WTC11 (cell line): ENCODE results near the gene RANBP17.

Source experiments
- ESRRA ChIP-seq: sonication (generic); formaldehyde crosslinking; IDR thresholded peaks from 2 replicates; pipeline ENCODE4 v1.8.1; 2022; ENCODE audit warnings: mild to moderate bottlenecking, missing genetic modification reagents, borderline replicate concordance
- ETV6 ChIP-seq: sonication (generic); formaldehyde crosslinking; IDR thresholded peaks from 2 replicates; pipeline ENCODE4 v1.8.1; 2022; ENCODE audit warnings: mild to moderate bottlenecking, missing genetic modification reagents
- MXD4 ChIP-seq: fragments of 250-450 bp; sonication (Bioruptor Pico); IDR thresholded peaks from 2 replicates; pipeline ENCODE4 v1.8.0; 2021; ENCODE audit warnings: mild to moderate bottlenecking, moderate library complexity, borderline replicate concordance
- NFYB ChIP-seq: sonication (generic); formaldehyde crosslinking; conservative IDR thresholded peaks from 2 replicates; pipeline ENCODE4 v1.8.0; 2022; ENCODE audit warnings: low read depth, missing genetic modification reagents
- NR1H2 ChIP-seq: sonication (generic); formaldehyde crosslinking; IDR thresholded peaks from 2 replicates; pipeline ENCODE4 v1.9.0; 2021; ENCODE audit warnings: mild to moderate bottlenecking, moderate library complexity, missing genetic modification reagents
- PRRX2 ChIP-seq: fragments of 250-450 bp; sonication (Bioruptor Pico); IDR thresholded peaks from 2 replicates; pipeline ENCODE4 v1.8.0; 2021; ENCODE audit warnings: mild to moderate bottlenecking
- SMAD3 ChIP-seq: sonication (generic); formaldehyde crosslinking; IDR thresholded peaks from 2 replicates; pipeline ENCODE4 v1.8.0; 2022; ENCODE audit warnings: missing genetic modification reagents, mild to moderate bottlenecking, borderline replicate concordance
- TCF7 ChIP-seq: sonication (generic); formaldehyde crosslinking; IDR thresholded peaks from 2 replicates; pipeline ENCODE4 v1.8.0; 2022; ENCODE audit warnings: mild to moderate bottlenecking, low read depth, missing genetic modification reagents, moderate library complexity
- TF ChIP-seq, protein P1 (sequence below): fragments of 200-600 bp; IDR thresholded peaks from 2 replicates; pipeline ENCODE4 v1.8.0; 2022; ENCODE audit warnings: antibody characterized with exemption
- TF ChIP-seq, protein P2 (sequence below): sonication (generic); formaldehyde crosslinking; IDR thresholded peaks from 2 replicates; pipeline ENCODE4 v1.8.0; 2023; ENCODE audit warnings: missing genetic modification reagents, mild to moderate bottlenecking, borderline replicate concordance
- TF ChIP-seq, protein P3 (sequence below): sonication (generic); formaldehyde crosslinking; IDR thresholded peaks from 2 replicates; pipeline ENCODE4 v1.8.1; 2023; ENCODE audit warnings: mild to moderate bottlenecking, missing genetic modification reagents
- TF ChIP-seq, protein P4 (sequence below): sonication (generic); formaldehyde crosslinking; IDR thresholded peaks from 2 replicates; pipeline ENCODE4 v1.8.0; 2022; ENCODE audit warnings: mild to moderate bottlenecking, missing genetic modification reagents
- TF ChIP-seq, protein P5 (sequence below): sonication (generic); formaldehyde crosslinking; conservative IDR thresholded peaks from 2 replicates; pipeline ENCODE4 v1.8.1; 2023; ENCODE audit warnings: mild to moderate bottlenecking, low read depth, missing genetic modification reagents, moderate library complexity

DNA sequence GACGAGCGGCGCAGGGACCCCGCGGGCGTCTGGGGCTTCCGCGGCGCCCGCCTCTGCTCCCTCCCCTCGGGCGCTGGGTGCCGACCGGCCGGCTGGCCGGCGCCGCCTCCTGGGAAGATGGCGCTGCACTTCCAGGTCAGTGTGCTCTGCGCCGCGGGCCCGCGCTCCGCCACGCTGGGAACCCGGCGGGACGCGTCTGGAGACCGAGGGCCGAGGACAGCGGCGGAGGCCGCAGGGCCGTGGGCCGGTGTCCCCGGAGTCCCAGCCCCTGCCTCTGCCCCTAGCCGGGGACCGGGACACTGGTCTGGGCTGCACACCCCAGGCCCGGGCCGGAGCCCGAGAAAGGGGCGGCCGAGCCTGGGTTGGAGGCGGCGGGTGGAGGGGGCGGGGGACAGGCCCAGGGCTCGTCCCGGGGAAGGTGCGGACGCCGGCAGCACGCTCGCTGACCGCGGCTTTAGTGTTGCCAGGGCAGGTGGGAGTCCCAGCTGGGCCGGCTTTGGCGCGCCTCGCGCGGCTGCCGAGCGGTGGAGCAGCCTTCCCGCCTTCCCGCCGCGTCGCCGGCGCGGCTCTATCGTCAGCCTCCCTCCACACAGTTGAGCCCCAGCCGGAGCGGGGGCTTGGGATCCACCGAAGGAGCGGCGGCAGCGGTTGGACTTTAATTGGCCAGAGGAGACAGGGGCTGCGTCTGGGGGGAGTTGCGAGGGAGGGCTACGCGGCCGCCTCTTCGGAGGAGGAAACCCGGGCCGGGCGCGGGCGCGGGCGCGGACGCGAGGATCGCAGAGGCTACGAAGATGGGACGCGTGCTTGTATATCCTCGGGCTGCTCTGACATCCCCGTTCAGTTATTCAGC, at the start of gene RANBP17:
- TF ChIP-seq NFYB (0 out of 2 replicates have a peak, but pooled peaks have one; percentile 18), ETV6 (CRISPR knock-in tag) (no peak), MXD4 (CRISPR knock-in tag) (no peak), SMAD3 (no peak), TCF7 (CRISPR knock-in tag) (peak; percentile 28; the same call in 1 of the 2 replicates), ESRRA (CRISPR knock-in tag) (no peak), PRRX2 (CRISPR knock-in tag) (no peak), NR1H2 (CRISPR knock-in tag) (0 out of 2 replicates have a peak, but pooled peaks have one; percentile 66)
- TF ChIP-seq, protein P1, sequence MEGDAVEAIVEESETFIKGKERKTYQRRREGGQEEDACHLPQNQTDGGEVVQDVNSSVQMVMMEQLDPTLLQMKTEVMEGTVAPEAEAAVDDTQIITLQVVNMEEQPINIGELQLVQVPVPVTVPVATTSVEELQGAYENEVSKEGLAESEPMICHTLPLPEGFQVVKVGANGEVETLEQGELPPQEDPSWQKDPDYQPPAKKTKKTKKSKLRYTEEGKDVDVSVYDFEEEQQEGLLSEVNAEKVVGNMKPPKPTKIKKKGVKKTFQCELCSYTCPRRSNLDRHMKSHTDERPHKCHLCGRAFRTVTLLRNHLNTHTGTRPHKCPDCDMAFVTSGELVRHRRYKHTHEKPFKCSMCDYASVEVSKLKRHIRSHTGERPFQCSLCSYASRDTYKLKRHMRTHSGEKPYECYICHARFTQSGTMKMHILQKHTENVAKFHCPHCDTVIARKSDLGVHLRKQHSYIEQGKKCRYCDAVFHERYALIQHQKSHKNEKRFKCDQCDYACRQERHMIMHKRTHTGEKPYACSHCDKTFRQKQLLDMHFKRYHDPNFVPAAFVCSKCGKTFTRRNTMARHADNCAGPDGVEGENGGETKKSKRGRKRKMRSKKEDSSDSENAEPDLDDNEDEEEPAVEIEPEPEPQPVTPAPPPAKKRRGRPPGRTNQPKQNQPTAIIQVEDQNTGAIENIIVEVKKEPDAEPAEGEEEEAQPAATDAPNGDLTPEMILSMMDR = no peak
- TF ChIP-seq, protein P2, sequence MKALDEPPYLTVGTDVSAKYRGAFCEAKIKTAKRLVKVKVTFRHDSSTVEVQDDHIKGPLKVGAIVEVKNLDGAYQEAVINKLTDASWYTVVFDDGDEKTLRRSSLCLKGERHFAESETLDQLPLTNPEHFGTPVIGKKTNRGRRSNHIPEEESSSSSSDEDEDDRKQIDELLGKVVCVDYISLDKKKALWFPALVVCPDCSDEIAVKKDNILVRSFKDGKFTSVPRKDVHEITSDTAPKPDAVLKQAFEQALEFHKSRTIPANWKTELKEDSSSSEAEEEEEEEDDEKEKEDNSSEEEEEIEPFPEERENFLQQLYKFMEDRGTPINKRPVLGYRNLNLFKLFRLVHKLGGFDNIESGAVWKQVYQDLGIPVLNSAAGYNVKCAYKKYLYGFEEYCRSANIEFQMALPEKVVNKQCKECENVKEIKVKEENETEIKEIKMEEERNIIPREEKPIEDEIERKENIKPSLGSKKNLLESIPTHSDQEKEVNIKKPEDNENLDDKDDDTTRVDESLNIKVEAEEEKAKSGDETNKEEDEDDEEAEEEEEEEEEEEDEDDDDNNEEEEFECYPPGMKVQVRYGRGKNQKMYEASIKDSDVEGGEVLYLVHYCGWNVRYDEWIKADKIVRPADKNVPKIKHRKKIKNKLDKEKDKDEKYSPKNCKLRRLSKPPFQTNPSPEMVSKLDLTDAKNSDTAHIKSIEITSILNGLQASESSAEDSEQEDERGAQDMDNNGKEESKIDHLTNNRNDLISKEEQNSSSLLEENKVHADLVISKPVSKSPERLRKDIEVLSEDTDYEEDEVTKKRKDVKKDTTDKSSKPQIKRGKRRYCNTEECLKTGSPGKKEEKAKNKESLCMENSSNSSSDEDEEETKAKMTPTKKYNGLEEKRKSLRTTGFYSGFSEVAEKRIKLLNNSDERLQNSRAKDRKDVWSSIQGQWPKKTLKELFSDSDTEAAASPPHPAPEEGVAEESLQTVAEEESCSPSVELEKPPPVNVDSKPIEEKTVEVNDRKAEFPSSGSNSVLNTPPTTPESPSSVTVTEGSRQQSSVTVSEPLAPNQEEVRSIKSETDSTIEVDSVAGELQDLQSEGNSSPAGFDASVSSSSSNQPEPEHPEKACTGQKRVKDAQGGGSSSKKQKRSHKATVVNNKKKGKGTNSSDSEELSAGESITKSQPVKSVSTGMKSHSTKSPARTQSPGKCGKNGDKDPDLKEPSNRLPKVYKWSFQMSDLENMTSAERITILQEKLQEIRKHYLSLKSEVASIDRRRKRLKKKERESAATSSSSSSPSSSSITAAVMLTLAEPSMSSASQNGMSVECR (CRISPR knock-in tag) = peak; percentile 83
- TF ChIP-seq, protein P3, sequence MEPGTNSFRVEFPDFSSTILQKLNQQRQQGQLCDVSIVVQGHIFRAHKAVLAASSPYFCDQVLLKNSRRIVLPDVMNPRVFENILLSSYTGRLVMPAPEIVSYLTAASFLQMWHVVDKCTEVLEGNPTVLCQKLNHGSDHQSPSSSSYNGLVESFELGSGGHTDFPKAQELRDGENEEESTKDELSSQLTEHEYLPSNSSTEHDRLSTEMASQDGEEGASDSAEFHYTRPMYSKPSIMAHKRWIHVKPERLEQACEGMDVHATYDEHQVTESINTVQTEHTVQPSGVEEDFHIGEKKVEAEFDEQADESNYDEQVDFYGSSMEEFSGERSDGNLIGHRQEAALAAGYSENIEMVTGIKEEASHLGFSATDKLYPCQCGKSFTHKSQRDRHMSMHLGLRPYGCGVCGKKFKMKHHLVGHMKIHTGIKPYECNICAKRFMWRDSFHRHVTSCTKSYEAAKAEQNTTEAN (CRISPR knock-in tag) = 0 out of 2 replicates have a peak, but pooled peaks have one; percentile 41
- TF ChIP-seq, protein P4, sequence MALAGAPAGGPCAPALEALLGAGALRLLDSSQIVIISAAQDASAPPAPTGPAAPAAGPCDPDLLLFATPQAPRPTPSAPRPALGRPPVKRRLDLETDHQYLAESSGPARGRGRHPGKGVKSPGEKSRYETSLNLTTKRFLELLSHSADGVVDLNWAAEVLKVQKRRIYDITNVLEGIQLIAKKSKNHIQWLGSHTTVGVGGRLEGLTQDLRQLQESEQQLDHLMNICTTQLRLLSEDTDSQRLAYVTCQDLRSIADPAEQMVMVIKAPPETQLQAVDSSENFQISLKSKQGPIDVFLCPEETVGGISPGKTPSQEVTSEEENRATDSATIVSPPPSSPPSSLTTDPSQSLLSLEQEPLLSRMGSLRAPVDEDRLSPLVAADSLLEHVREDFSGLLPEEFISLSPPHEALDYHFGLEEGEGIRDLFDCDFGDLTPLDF (CRISPR knock-in tag) = no peak
- TF ChIP-seq, protein P5, sequence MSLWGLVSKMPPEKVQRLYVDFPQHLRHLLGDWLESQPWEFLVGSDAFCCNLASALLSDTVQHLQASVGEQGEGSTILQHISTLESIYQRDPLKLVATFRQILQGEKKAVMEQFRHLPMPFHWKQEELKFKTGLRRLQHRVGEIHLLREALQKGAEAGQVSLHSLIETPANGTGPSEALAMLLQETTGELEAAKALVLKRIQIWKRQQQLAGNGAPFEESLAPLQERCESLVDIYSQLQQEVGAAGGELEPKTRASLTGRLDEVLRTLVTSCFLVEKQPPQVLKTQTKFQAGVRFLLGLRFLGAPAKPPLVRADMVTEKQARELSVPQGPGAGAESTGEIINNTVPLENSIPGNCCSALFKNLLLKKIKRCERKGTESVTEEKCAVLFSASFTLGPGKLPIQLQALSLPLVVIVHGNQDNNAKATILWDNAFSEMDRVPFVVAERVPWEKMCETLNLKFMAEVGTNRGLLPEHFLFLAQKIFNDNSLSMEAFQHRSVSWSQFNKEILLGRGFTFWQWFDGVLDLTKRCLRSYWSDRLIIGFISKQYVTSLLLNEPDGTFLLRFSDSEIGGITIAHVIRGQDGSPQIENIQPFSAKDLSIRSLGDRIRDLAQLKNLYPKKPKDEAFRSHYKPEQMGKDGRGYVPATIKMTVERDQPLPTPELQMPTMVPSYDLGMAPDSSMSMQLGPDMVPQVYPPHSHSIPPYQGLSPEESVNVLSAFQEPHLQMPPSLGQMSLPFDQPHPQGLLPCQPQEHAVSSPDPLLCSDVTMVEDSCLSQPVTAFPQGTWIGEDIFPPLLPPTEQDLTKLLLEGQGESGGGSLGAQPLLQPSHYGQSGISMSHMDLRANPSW (CRISPR knock-in tag) = no peak; the same call in 1 of the 2 replicates
